HEK293T (cell line): Measurements from ENCODE around the gene SLC24A1.

Experiments used
- CTCF ChIA-PET: fragments of 350-600 bp; formaldehyde crosslinking; extraction: SDS; loops from one replicate; lab custom pipeline; 2021; ENCODE audit warnings: antibody characterized with exemption, inconsistent platforms; lab: Yijun Ruan, JAX
- POLR2A ChIA-PET: fragments of 350-600 bp; formaldehyde crosslinking; extraction: SDS; loops from one replicate; lab custom pipeline; 2020; ENCODE audit warnings: antibody characterized with exemption, inconsistent platforms; lab: Yijun Ruan, JAX
- DNase-seq: peaks from one replicate; pipeline ENCODE4 v3.0.0; 2012; ENCODE audit warnings: mixed read lengths; ENCODE audit errors: extremely low spot score
- ARNT ChIP-seq: fragments of 450-650 bp; IDR thresholded peaks from 2 replicates; pipeline ENCODE4 v1.6.1; 2017; ENCODE audit warnings: mild to moderate bottlenecking
- BHLHE40 ChIP-seq: fragments of 450-650 bp; IDR thresholded peaks from 2 replicates; pipeline ENCODE4 v1.6.1; 2016; ENCODE audit warnings: mild to moderate bottlenecking, moderate library complexity, borderline replicate concordance
- CTBP1 ChIP-seq: fragments of 450-650 bp; IDR thresholded peaks from 2 replicates; pipeline ENCODE4 v1.6.1; 2016; ENCODE audit warnings: borderline replicate concordance
- ELF4 ChIP-seq: fragments of 450-650 bp; IDR thresholded peaks from 2 replicates; pipeline ENCODE4 v1.6.1; 2017; ENCODE audit warnings: antibody characterized with exemption
- FOXA1 ChIP-seq: fragments of 450-650 bp; IDR thresholded peaks from 2 replicates; pipeline ENCODE4 v1.6.1; 2016; ENCODE audit warnings: mild to moderate bottlenecking
- FOXK2 ChIP-seq: fragments of 450-650 bp; IDR thresholded peaks from 2 replicates; pipeline ENCODE4 v1.6.1; 2016; ENCODE audit warnings: mild to moderate bottlenecking
- FOXM1 ChIP-seq: fragments of 450-650 bp; IDR thresholded peaks from 2 replicates; pipeline ENCODE4 v1.6.1; 2017; ENCODE audit warnings: mild to moderate bottlenecking, borderline replicate concordance
- HDGF ChIP-seq: fragments of 450-650 bp; IDR thresholded peaks from 2 replicates; pipeline ENCODE4 v1.6.1; 2017; ENCODE audit warnings: antibody characterized with exemption, borderline replicate concordance
- L3MBTL2 ChIP-seq: fragments of 450-650 bp; conservative IDR thresholded peaks from 2 replicates; pipeline ENCODE4 v1.6.1; 2016; ENCODE audit warnings: mild to moderate bottlenecking
- LEF1 ChIP-seq: fragments of 450-650 bp; IDR thresholded peaks from 2 replicates; pipeline ENCODE4 v1.6.1; 2017; ENCODE audit warnings: mild to moderate bottlenecking, borderline replicate concordance
- NFRKB ChIP-seq: fragments of 450-650 bp; IDR thresholded peaks from 2 replicates; pipeline ENCODE4 v1.6.1; 2016; ENCODE audit warnings: mild to moderate bottlenecking, moderate library complexity
- PKNOX1 ChIP-seq: fragments of 450-650 bp; IDR thresholded peaks from 2 replicates; pipeline ENCODE4 v1.6.1; 2016
- SP1 ChIP-seq: fragments of 450-650 bp; IDR thresholded peaks from 2 replicates; pipeline ENCODE4 v1.6.1; 2017
- SUZ12 ChIP-seq: fragments of 450-650 bp; IDR thresholded peaks from 2 replicates; pipeline ENCODE4 v1.6.1; 2016; ENCODE audit warnings: mild to moderate bottlenecking
- TARDBP ChIP-seq: fragments of 450-650 bp; IDR thresholded peaks from 2 replicates; pipeline ENCODE4 v1.6.1; 2016
- ZNF384 ChIP-seq: fragments of 450-650 bp; IDR thresholded peaks from 2 replicates; pipeline ENCODE4 v1.6.1; 2016

Gene SLC24A1

GRCh38 chr15:65666257-65666656, 44.5 kb downstream of the SLC24A1 start:
- TF ChIP-seq TARDBP, result no peak
- no peak for TF ChIP-seq FOXM1
- no peak for TF ChIP-seq LEF1
- no peak for TF ChIP-seq PKNOX1
- ChIA-PET POLR2A (no interaction called here), CTCF (no interaction called here)
- no peak for DNase-seq

- ChIA-PET POLR2A (no interaction called here), CTCF (no interaction called here)
- TF ChIP-seq LEF1, result no peak
- TF ChIP-seq PKNOX1, result no peak
- TF ChIP-seq SP1, result no peak
- TF ChIP-seq ELF4, result no peak
- no peak for TF ChIP-seq BHLHE40
- TF ChIP-seq TARDBP, result no peak
- TF ChIP-seq CTBP1, result no peak
- no peak for DNase-seq
Observed at GRCh38 chr15:65675551-65675950, 53.8 kb downstream of the SLC24A1 start.

- TF ChIP-seq CTBP1 (no peak), ELF4 (no peak), LEF1 (no peak), ZNF384 (no peak), BHLHE40 (no peak), FOXA1 (no peak), TARDBP (no peak), SP1 (no peak), L3MBTL2 (no peak), PKNOX1 (no peak), SUZ12 (no peak), FOXK2 (no peak), HDGF (no peak)
- POLR2A ChIA-PET, result no interaction called here
- CTCF ChIA-PET, result no interaction called here
- no peak for DNase-seq
Observed at GRCh38 chr15:65676123-65676522, 54.4 kb downstream of the SLC24A1 start.

GRCh38 chr15:65680544-65680943, 58.8 kb downstream of the SLC24A1 start:
- DNase-seq, result no peak
- TF ChIP-seq FOXA1 (no peak), ZNF384 (no peak), SP1 (no peak), ELF4 (no peak), PKNOX1 (no peak), ARNT (no peak), BHLHE40 (no peak), TARDBP (no peak), FOXM1 (no peak), L3MBTL2 (no peak)
- POLR2A ChIA-PET, result no interaction called here
- CTCF ChIA-PET, result no interaction called here

- TF ChIP-seq FOXK2, result no peak
- TF ChIP-seq PKNOX1, result no peak
- no peak for TF ChIP-seq SUZ12
- TF ChIP-seq SP1, result no peak
- no peak for TF ChIP-seq FOXM1
- TF ChIP-seq LEF1, result no peak
- TF ChIP-seq NFRKB, result no peak
- TF ChIP-seq FOXA1, result no peak
- no peak for TF ChIP-seq TARDBP
- no peak for TF ChIP-seq ELF4
- no peak for TF ChIP-seq BHLHE40
- TF ChIP-seq L3MBTL2, result no peak
- CTCF ChIA-PET, result interaction anchor here (1.2 kb wide), 1 partner anchor 44 kb away, joined by 3 read pairs; no protein-coding TSS in a partner anchor
- POLR2A ChIA-PET, result interaction anchor here (0.6 kb wide), 1 partner anchor 674 kb away, joined by 3 read pairs; the partner anchor contains the start of gene TIPIN
- DNase-seq, result no peak
Observed at GRCh38 chr15:65682404-65682911, 60.7 kb downstream of the SLC24A1 start.

GRCh38 chr15:65688462-65688861, 66.7 kb downstream of the SLC24A1 start:
- CTCF ChIA-PET, result no interaction called here
- POLR2A ChIA-PET, result no interaction called here
- TF ChIP-seq FOXA1, result no peak
- TF ChIP-seq SP1, result no peak
- no peak for TF ChIP-seq FOXK2
- TF ChIP-seq BHLHE40, result no peak
- no peak for TF ChIP-seq SUZ12
- no peak for TF ChIP-seq FOXM1
- no peak for TF ChIP-seq L3MBTL2
- TF ChIP-seq ARNT, result no peak
- no peak for TF ChIP-seq HDGF
- no peak for TF ChIP-seq CTBP1
- TF ChIP-seq ELF4, result no peak
- no peak for TF ChIP-seq LEF1
- no peak for TF ChIP-seq ZNF384
- no peak for TF ChIP-seq NFRKB
- no peak for TF ChIP-seq PKNOX1
- TF ChIP-seq TARDBP, result no peak
- no peak for DNase-seq
